GM23338 (cell line): ENCODE results near the gene HEXA. TPM values are rescaled to one million over a fixed set of nuclear protein-coding genes. Genes with fewer than 3 reads are reported as not detected.

ENCODE experiments used
- ATAC-seq: fragments of 200-7000 bp; cut with Tn5 transposase; 3 replicates; pipeline ENCODE4 v1.9.1; 2020
- DNase-seq: peaks from one replicate; pipeline ENCODE4 v3.0.0-alpha.2; 2015; ENCODE audit warnings: low spot score
- H2AFZ ChIP-seq: fragments of 200-600 bp; sonication (generic); 2 replicates; pipeline ENCODE4 v1.8.0; 2016; ENCODE audit warnings: antibody characterized with exemption, mild to moderate bottlenecking, moderate library complexity
- H3F3A ChIP-seq: fragments of 200-600 bp; sonication (generic); replicated peaks from 2 replicates; pipeline ENCODE4 v1.8.0; 2017; ENCODE audit warnings: antibody characterized with exemption, mixed run types, low read depth
- H3K27ac ChIP-seq: fragments of 200-600 bp; sonication (generic); 2 replicates; pipeline ENCODE4 v1.6.1; 2016; ENCODE audit warnings: low read depth
- H3K27me3 ChIP-seq: fragments of 200-600 bp; sonication (generic); 2 replicates; pipeline ENCODE4 v1.8.0; 2016; ENCODE audit warnings: mild to moderate bottlenecking, mixed run types, moderate library complexity; ENCODE audit not compliant: insufficient read depth
- H3K36me3 ChIP-seq: fragments of 200-600 bp; sonication (generic); 2 replicates; pipeline ENCODE4 v1.8.0; 2016; ENCODE audit warnings: mild to moderate bottlenecking; ENCODE audit not compliant: insufficient read depth
- H3K4me1 ChIP-seq: fragments of 200-600 bp; sonication (generic); 2 replicates; pipeline ENCODE4 v1.8.0; 2016; ENCODE audit warnings: mild to moderate bottlenecking, moderate library complexity; ENCODE audit not compliant: insufficient read depth
- H3K4me2 ChIP-seq: fragments of 200-600 bp; sonication (generic); 2 replicates; pipeline ENCODE4 v1.7.1; 2017; ENCODE audit warnings: mixed run types
- H3K4me3 ChIP-seq: fragments of 200-600 bp; sonication (generic); 2 replicates; pipeline ENCODE4 v1.6.1; 2016; ENCODE audit warnings: mixed run types
- H3K79me2 ChIP-seq: fragments of 200-600 bp; sonication (generic); replicated peaks from 2 replicates; pipeline ENCODE4 v1.8.0; 2017; ENCODE audit warnings: mild to moderate bottlenecking; ENCODE audit not compliant: insufficient read depth
- H3K9me2 ChIP-seq: fragments of 200-600 bp; sonication (generic); 2 replicates; pipeline ENCODE4 v1.8.0; 2017; ENCODE audit not compliant: insufficient read depth
- H4K20me1 ChIP-seq: fragments of 200-600 bp; sonication (generic); replicated peaks from 2 replicates; pipeline ENCODE4 v1.8.0; 2017; ENCODE audit warnings: mild to moderate bottlenecking; ENCODE audit not compliant: insufficient read depth
- H3K27ac Mint-ChIP-seq: 2 replicates; pipeline ENCODE4 v1.8.0; 2020; ENCODE audit warnings: inconsistent platforms, mild to moderate bottlenecking, moderate library complexity, mixed read lengths
- H3K27me3 Mint-ChIP-seq: 3 replicates; pipeline ENCODE4 v1.8.0; 2022; ENCODE audit warnings: low read depth, mild to moderate bottlenecking, moderate library complexity, mixed read lengths, inconsistent platforms; ENCODE audit not compliant: insufficient read depth, poor library complexity
- H3K36me3 Mint-ChIP-seq: 3 replicates; pipeline ENCODE4 v1.8.0; 2021; ENCODE audit warnings: low read depth, mild to moderate bottlenecking, inconsistent platforms, moderate library complexity, mixed read lengths
- H3K4me1 Mint-ChIP-seq: 3 replicates; pipeline ENCODE4 v1.8.0; 2020; ENCODE audit warnings: mild to moderate bottlenecking, inconsistent platforms, mixed read lengths
- H3K4me3 Mint-ChIP-seq: 3 replicates; pipeline ENCODE4 v1.8.0; 2021; ENCODE audit warnings: moderate library complexity, mild to moderate bottlenecking, inconsistent platforms, mixed read lengths
- H3K9me3 Mint-ChIP-seq: 3 replicates; pipeline ENCODE4 v1.8.0; 2020; ENCODE audit warnings: moderate library complexity, mild to moderate bottlenecking, inconsistent platforms, mixed read lengths
- EZH2 ChIP-seq: fragments of 200-600 bp; sonication (generic); IDR thresholded peaks from one replicate; pipeline ENCODE4 v1.8.0; 2017; ENCODE audit warnings: antibody characterized with exemption, mild to moderate bottlenecking, low read depth; ENCODE audit not compliant: unreplicated experiment
- EZH2phosphoT487 ChIP-seq: fragments of 200-600 bp; sonication (generic); IDR thresholded peaks from one replicate; pipeline ENCODE4 v1.8.1; 2018; ENCODE audit warnings: antibody characterized with exemption; ENCODE audit not compliant: unreplicated experiment
- NANOG ChIP-seq: IDR thresholded peaks from 2 replicates; pipeline ENCODE4 v1.6.1; 2016; ENCODE audit warnings: antibody characterized with exemption, borderline replicate concordance
- STAT1 ChIP-seq: IDR thresholded peaks from one replicate; pipeline ENCODE4 v1.6.1; 2016; ENCODE audit warnings: antibody characterized with exemption; ENCODE audit not compliant: unreplicated experiment
- ZNF331 ChIP-seq: fragments of 250-450 bp; sonication (Bioruptor Pico); IDR thresholded peaks from 2 replicates; pipeline ENCODE4 v1.5.0; 2020; ENCODE audit warnings: low read depth, mild to moderate bottlenecking, moderate library complexity
- polyA plus RNA-seq: library from polyadenylated mRNA; unstranded; fragments of >200 nt; fragmentation: Nextera tagmentation; extraction: Ambion mirVana; gene quantifications from 2 replicates; pipeline ENCODE4 v1.2.1, GENCODE V29; 2016
- total RNA-seq: library from RNA; depleted of rRNA; stranded (reverse); fragments of >200 nt; shearing (Covaris generic); gene quantifications from 2 replicates; pipeline ENCODE4 v1.2.3, GENCODE V29; 2014
- TF ChIP-seq, protein P1 (sequence below): fragments of 250-450 bp; sonication (Bioruptor Pico); IDR thresholded peaks from 2 replicates; pipeline ENCODE4 v1.5.0; 2020; ENCODE audit warnings: mild to moderate bottlenecking, moderate library complexity
- TF ChIP-seq, protein P2 (sequence below): IDR thresholded peaks from one replicate; pipeline ENCODE4 v1.6.1; 2018; ENCODE audit warnings: antibody characterized with exemption; ENCODE audit not compliant: unreplicated experiment
- TF ChIP-seq, protein P3 (sequence below): IDR thresholded peaks from 2 replicates; pipeline ENCODE4 v1.6.1; 2016; ENCODE audit warnings: antibody characterized with exemption

The HEXA gene
- total and polyA plus RNA-seq, 2 experiments from 2014 or later: 43.0 to 43.8 TPM

DNA sequence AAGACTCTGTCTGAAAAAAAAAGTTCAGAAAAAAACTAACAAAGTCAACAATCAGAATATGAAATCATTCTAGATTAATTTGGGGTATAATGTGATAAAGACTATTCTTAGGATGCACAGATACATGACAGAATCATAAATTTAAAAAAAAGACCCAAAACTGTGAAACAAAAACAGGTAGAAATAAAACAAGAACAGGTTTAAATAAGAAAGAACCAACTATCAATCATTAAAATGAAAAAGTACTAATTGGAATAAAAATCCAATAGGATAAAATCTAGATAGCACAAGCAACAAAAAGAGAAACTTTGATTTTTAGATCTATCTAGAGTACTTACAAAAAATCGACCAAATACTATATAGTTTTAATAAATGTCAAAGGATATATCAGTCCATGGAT is 35.7 kb upstream of the HEXA start (continued):
- TF ChIP-seq, protein P1, sequence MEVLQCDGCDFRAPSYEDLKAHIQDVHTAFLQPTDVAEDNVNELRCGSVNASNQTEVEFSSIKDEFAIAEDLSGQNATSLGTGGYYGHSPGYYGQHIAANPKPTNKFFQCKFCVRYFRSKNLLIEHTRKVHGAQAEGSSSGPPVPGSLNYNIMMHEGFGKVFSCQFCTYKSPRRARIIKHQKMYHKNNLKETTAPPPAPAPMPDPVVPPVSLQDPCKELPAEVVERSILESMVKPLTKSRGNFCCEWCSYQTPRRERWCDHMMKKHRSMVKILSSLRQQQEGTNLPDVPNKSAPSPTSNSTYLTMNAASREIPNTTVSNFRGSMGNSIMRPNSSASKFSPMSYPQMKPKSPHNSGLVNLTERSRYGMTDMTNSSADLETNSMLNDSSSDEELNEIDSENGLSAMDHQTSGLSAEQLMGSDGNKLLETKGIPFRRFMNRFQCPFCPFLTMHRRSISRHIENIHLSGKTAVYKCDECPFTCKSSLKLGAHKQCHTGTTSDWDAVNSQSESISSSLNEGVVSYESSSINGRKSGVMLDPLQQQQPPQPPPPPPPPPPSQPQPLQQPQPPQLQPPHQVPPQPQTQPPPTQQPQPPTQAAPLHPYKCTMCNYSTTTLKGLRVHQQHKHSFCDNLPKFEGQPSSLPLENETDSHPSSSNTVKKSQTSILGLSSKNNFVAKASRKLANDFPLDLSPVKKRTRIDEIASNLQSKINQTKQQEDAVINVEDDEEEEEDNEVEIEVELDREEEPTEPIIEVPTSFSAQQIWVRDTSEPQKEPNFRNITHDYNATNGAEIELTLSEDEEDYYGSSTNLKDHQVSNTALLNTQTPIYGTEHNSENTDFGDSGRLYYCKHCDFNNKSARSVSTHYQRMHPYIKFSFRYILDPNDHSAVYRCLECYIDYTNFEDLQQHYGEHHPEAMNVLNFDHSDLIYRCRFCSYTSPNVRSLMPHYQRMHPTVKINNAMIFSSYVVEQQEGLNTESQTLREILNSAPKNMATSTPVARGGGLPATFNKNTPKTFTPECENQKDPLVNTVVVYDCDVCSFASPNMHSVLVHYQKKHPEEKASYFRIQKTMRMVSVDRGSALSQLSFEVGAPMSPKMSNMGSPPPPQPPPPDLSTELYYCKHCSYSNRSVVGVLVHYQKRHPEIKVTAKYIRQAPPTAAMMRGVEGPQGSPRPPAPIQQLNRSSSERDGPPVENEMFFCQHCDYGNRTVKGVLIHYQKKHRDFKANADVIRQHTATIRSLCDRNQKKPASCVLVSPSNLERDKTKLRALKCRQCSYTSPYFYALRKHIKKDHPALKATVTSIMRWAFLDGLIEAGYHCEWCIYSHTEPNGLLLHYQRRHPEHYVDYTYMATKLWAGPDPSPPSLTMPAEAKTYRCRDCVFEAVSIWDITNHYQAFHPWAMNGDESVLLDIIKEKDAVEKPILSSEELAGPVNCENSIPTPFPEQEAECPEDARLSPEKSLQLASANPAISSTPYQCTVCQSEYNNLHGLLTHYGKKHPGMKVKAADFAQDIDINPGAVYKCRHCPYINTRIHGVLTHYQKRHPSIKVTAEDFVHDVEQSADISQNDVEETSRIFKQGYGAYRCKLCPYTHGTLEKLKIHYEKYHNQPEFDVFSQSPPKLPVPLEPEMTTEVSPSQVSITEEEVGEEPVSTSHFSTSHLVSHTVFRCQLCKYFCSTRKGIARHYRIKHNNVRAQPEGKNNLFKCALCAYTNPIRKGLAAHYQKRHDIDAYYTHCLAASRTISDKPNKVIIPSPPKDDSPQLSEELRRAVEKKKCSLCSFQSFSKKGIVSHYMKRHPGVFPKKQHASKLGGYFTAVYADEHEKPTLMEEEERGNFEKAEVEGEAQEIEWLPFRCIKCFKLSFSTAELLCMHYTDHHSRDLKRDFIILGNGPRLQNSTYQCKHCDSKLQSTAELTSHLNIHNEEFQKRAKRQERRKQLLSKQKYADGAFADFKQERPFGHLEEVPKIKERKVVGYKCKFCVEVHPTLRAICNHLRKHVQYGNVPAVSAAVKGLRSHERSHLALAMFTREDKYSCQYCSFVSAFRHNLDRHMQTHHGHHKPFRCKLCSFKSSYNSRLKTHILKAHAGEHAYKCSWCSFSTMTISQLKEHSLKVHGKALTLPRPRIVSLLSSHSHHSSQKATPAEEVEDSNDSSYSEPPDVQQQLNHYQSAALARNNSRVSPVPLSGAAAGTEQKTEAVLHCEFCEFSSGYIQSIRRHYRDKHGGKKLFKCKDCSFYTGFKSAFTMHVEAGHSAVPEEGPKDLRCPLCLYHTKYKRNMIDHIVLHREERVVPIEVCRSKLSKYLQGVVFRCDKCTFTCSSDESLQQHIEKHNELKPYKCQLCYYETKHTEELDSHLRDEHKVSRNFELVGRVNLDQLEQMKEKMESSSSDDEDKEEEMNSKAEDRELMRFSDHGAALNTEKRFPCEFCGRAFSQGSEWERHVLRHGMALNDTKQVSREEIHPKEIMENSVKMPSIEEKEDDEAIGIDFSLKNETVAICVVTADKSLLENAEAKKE (CRISPR knock-in tag): no peak

DNA sequence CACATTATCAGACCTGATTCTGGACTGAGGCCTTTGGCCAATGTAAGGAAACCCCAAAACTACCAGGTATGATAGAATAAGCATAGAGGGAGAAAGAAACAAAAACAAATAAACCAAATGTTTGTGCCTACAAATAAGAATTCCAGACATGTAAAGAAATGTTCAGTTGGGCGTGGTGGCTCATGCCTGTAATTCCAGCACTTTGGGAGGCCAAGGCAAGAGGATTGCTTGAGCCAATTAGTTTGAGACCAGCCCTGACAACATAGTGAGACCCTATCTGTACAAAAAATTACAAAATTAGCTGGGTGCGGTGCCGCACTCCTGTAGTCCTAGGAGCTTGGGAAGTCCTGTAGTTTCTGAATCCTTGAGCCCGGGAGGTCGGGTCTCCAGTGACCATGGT is 35.3 kb upstream of the HEXA start:
- Mint-ChIP-seq H3K27ac (no peak overlapping the region), H3K27me3 (no peaks in the 10 kb centered on the region), H3K4me1 (no peaks in the 10 kb centered on the region), H3K4me3 (no peak overlapping the region), H3K36me3 (no peaks in the 10 kb centered on the region), H3K9me3 (peaks cover 2% of the 10 kb centered on the region; the same call in 1 of the 3 replicates)
- Histone ChIP-seq H3F3A (no peaks in the 10 kb centered on the region), H3K27me3 (peaks cover 9% of the 10 kb centered on the region), H3K9me2 (no peaks in the 10 kb centered on the region), H3K27ac (no peak overlapping the region), H3K4me1 (no peaks in the 10 kb centered on the region), H3K36me3 (no peaks in the 10 kb centered on the region), H2AFZ (no peak overlapping the region), H4K20me1 (no peaks in the 10 kb centered on the region), H3K4me3 (no peak overlapping the region), H3K4me2 (no peak overlapping the region), H3K79me2 (no peaks in the 10 kb centered on the region)
- no peak for ATAC-seq
- DNase-seq: no peak
- no peak for TF ChIP-seq ZNF331 (CRISPR knock-in tag)
- TF ChIP-seq EZH2: no peak
- TF ChIP-seq NANOG: no peak
- TF ChIP-seq, protein P2, sequence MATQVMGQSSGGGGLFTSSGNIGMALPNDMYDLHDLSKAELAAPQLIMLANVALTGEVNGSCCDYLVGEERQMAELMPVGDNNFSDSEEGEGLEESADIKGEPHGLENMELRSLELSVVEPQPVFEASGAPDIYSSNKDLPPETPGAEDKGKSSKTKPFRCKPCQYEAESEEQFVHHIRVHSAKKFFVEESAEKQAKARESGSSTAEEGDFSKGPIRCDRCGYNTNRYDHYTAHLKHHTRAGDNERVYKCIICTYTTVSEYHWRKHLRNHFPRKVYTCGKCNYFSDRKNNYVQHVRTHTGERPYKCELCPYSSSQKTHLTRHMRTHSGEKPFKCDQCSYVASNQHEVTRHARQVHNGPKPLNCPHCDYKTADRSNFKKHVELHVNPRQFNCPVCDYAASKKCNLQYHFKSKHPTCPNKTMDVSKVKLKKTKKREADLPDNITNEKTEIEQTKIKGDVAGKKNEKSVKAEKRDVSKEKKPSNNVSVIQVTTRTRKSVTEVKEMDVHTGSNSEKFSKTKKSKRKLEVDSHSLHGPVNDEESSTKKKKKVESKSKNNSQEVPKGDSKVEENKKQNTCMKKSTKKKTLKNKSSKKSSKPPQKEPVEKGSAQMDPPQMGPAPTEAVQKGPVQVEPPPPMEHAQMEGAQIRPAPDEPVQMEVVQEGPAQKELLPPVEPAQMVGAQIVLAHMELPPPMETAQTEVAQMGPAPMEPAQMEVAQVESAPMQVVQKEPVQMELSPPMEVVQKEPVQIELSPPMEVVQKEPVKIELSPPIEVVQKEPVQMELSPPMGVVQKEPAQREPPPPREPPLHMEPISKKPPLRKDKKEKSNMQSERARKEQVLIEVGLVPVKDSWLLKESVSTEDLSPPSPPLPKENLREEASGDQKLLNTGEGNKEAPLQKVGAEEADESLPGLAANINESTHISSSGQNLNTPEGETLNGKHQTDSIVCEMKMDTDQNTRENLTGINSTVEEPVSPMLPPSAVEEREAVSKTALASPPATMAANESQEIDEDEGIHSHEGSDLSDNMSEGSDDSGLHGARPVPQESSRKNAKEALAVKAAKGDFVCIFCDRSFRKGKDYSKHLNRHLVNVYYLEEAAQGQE: no peak
- TF ChIP-seq STAT1: no peak
- TF ChIP-seq, protein P3, sequence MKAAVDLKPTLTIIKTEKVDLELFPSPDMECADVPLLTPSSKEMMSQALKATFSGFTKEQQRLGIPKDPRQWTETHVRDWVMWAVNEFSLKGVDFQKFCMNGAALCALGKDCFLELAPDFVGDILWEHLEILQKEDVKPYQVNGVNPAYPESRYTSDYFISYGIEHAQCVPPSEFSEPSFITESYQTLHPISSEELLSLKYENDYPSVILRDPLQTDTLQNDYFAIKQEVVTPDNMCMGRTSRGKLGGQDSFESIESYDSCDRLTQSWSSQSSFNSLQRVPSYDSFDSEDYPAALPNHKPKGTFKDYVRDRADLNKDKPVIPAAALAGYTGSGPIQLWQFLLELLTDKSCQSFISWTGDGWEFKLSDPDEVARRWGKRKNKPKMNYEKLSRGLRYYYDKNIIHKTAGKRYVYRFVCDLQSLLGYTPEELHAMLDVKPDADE: no peak
- TF ChIP-seq EZH2phosphoT487: no peak
